HG03571 (cell line): ENCODE data around the gene PROB1.
"Not testable (repeated sequence)": the region's sequence is repeated elsewhere in the genome, so short reads cannot be mapped to it uniquely, and the experiment has no call there.

Experiments used
- ATAC-seq: cut with Tn5 transposase; IDR thresholded peaks from one replicate; pipeline ENCODE4 v1.9.1; 2021; ENCODE audit not compliant: unreplicated experiment

Gene PROB1

GRCh38 chr5:139394654-139395566 is at the start of gene PROB1:
Gene PROB1, minus strand, starts transcription at chr5:139395104. Its CDS starts 23 bp downstream, at chr5:139395081.
- ATAC-seq = no peak

GRCh38 chr5:139443831-139444453 is 49.0 kb upstream of the PROB1 start:
- ATAC-seq = no peak

GRCh38 chr5:139440416-139440815 is 45.5 kb upstream of the PROB1 start:
- not testable (repeated sequence) for ATAC-seq

- peak; percentile 90 for ATAC-seq
Measured at GRCh38 chr5:139439013-139439903, 44.4 kb upstream of the PROB1 start, which contains the start of gene DNAJC18. Gene DNAJC18, minus strand, starts transcription at chr5:139439525. Its CDS starts 80 bp downstream, at chr5:139439445.

GRCh38 chr5:139438707-139439012 is 43.8 kb upstream of the PROB1 start:
- ATAC-seq = no peak

GRCh38 chr5:139435676-139436075 is 40.8 kb upstream of the PROB1 start:
- no peak for ATAC-seq

- no peak for ATAC-seq
Measured at GRCh38 chr5:139431706-139432105, 36.8 kb upstream of the PROB1 start.

GRCh38 chr5:139430015-139430414 is 35.1 kb upstream of the PROB1 start:
- no peak for ATAC-seq

- ATAC-seq = no peak
Measured at GRCh38 chr5:139426203-139426885, 31.4 kb upstream of the PROB1 start.

GRCh38 chr5:139425497-139425896 is 30.6 kb upstream of the PROB1 start:
- no peak for ATAC-seq

GRCh38 chr5:139422307-139422893 is 27.5 kb upstream of the PROB1 start:
- no peak for ATAC-seq

- no peak for ATAC-seq
Measured at GRCh38 chr5:139419226-139420192, 24.6 kb upstream of the PROB1 start.

GRCh38 chr5:139418793-139419192 is 23.9 kb upstream of the PROB1 start:
- no peak for ATAC-seq

GRCh38 chr5:139417214-139417613 is 22.3 kb upstream of the PROB1 start:
- ATAC-seq = no peak

- ATAC-seq = no peak
Measured at GRCh38 chr5:139416651-139417050, 21.7 kb upstream of the PROB1 start.

- ATAC-seq = no peak
Measured at GRCh38 chr5:139415869-139416268, 21.0 kb upstream of the PROB1 start.

- no peak for ATAC-seq
Measured at GRCh38 chr5:139415221-139415861, 20.4 kb upstream of the PROB1 start.

GRCh38 chr5:139414581-139415130 is 19.8 kb upstream of the PROB1 start:
- no peak for ATAC-seq
